PFSK-1 (cell line): ENCODE data around the gene SRRM1.

Experiments used
- FOXP2 ChIP-seq: optimal IDR thresholded peaks from 2 replicates; pipeline ENCODE3; 2011; ENCODE audit warnings: borderline replicate concordance, control low read depth, inconsistent platforms; ENCODE audit not compliant: insufficient read depth; ENCODE audit errors: extremely low read length, extremely low read depth
- POLR2AphosphoS5 ChIP-seq: IDR thresholded peaks from 2 replicates; pipeline ENCODE4 v1.6.1; 2012; ENCODE audit warnings: low read depth, mild to moderate bottlenecking, control low read depth, low read length, moderate library complexity
- REST ChIP-seq, 2 experiments: IDR thresholded peaks; 2 replicates each; pipeline versions ENCODE4 v1.6.1 to v1.8.0; 2011 to 2012; ENCODE audit warnings: low read depth in 2 of 2, low read length in 2 of 2, control low read depth in 1 of 2, inconsistent platforms in 1 of 2, mild to moderate bottlenecking in 1 of 2, moderate library complexity in 1 of 2; ENCODE audit not compliant: insufficient read depth in 1 of 2
- SIN3A ChIP-seq: IDR thresholded peaks from 2 replicates; pipeline ENCODE4 v1.6.1; 2012; ENCODE audit warnings: mild to moderate bottlenecking, low read length, moderate library complexity, borderline replicate concordance; ENCODE audit not compliant: insufficient read depth
- TAF1 ChIP-seq: IDR thresholded peaks from 2 replicates; pipeline ENCODE4 v1.6.1; 2012; ENCODE audit warnings: low read length, control low read depth, borderline replicate concordance; ENCODE audit not compliant: insufficient read depth

Gene SRRM1

GRCh38 chr1:24609949-24610517 is 33.1 kb upstream of the SRRM1 start:
- no peak for TF ChIP-seq FOXP2
- TF ChIP-seq SIN3A: no peak
- no peak for TF ChIP-seq POLR2AphosphoS5
- TF ChIP-seq REST (IDR thresholded peaks at IDR 0.05; ENCODE audit: insufficient read depth in 1 of 2, low read depth in 2 of 2, low read length in 2 of 2): no peak
- TF ChIP-seq TAF1: no peak

- TF ChIP-seq FOXP2 (no peak), REST (IDR thresholded peaks at IDR 0.05; ENCODE audit: insufficient read depth in 1 of 2, low read depth in 2 of 2, low read length in 2 of 2) (no peak), SIN3A (no peak), TAF1 (no peak), POLR2AphosphoS5 (no peak)
These were observed 23.7 kb upstream of the SRRM1 start for GRCh38 chr1:24619376-24619775.

GRCh38 chr1:24620678-24621077 is 22.4 kb upstream of the SRRM1 start:
- TF ChIP-seq TAF1: no peak
- no peak for TF ChIP-seq SIN3A
- no peak for TF ChIP-seq REST (IDR thresholded peaks at IDR 0.05; ENCODE audit: insufficient read depth in 1 of 2, low read depth in 2 of 2, low read length in 2 of 2)
- TF ChIP-seq POLR2AphosphoS5: no peak

- TF ChIP-seq SIN3A (no peak), TAF1 (no peak), REST (IDR thresholded peaks at IDR 0.05; ENCODE audit: insufficient read depth in 1 of 2, low read depth in 2 of 2, low read length in 2 of 2) (no peak), FOXP2 (no peak), POLR2AphosphoS5 (no peak)
These were observed 22.0 kb upstream of the SRRM1 start for GRCh38 chr1:24621121-24621520.

DNA sequence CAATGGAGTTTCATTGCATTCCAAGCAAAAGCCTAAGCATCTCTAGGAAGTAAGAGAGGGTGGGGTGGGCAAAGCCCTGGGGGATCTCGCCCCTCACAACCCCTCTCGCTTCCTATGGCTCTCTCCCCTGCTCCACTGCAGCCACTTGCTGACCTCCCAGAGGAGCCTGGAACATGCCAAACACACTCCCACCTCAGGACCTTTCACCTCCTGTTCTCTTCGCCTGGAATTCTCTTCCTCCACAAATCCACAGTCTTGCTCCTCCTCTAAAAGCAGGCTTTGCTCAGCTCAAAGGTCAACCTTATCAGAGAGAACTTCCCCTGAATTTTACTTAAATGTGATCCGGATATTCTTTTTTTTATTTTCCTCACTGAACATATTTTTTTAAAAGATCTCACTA is 20.9 kb upstream of the SRRM1 start:
- TF ChIP-seq REST (IDR thresholded peaks at IDR 0.05; ENCODE audit: insufficient read depth in 1 of 2, low read depth in 2 of 2, low read length in 2 of 2): no peak
- no peak for TF ChIP-seq SIN3A
- no peak for TF ChIP-seq TAF1
- no peak for TF ChIP-seq POLR2AphosphoS5
